ENCODE results near the gene TBXA2R.
"Not testable (repeated sequence)": the region's sequence is repeated elsewhere in the genome, so short reads cannot be mapped to it uniquely, and the experiment has no call there.

The TBXA2R gene

DNA sequence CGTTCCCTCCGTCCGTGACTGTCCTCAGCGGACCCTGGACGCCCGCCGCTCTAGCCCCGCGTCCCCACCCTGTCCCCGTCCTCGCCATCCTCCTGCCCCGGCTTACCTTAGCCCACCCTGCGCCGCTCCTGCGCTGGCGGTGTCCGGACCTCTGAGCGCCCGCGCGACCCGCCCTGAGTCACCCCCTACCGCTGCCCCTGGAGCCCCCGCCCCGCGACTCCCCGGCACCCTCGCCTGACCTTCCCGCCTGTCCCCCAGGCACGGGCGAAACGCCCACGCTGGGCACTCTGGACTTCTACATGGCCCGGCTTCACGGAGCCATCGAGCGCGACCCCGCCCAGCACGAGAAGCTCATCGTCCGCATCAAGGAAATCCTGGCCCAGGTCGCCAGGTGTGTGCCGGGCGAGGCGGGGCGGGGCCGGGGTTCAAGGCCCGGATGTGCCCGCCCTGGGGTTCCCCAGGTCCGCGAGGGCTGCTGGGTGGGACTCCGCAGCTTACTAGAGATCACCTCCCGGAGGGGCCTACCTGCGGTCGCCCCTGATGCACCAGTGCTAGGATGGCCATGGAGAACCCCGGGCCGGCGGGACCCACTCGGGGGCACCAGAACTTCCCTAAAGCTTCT, 28.8 kb downstream of the TBXA2R start:
- DNase-seq (ENCODE audit: low read depth) = no peak

GRCh38 chr19:3576696-3577443, 29.8 kb downstream of the TBXA2R start:
- DNase-seq (ENCODE audit: low read depth) = no peak

GRCh38 chr19:3575949-3576673, 30.6 kb downstream of the TBXA2R start:
- no peak for DNase-seq (ENCODE audit: low read depth)

- no peak for DNase-seq (ENCODE audit: low read depth)
These were observed 31.4 kb downstream of the TBXA2R start for GRCh38 chr19:3575260-3575741.

GRCh38 chr19:3573858-3574637, 32.6 kb downstream of the TBXA2R start:
- peak; percentile 72 for DNase-seq (ENCODE audit: low read depth)

DNA sequence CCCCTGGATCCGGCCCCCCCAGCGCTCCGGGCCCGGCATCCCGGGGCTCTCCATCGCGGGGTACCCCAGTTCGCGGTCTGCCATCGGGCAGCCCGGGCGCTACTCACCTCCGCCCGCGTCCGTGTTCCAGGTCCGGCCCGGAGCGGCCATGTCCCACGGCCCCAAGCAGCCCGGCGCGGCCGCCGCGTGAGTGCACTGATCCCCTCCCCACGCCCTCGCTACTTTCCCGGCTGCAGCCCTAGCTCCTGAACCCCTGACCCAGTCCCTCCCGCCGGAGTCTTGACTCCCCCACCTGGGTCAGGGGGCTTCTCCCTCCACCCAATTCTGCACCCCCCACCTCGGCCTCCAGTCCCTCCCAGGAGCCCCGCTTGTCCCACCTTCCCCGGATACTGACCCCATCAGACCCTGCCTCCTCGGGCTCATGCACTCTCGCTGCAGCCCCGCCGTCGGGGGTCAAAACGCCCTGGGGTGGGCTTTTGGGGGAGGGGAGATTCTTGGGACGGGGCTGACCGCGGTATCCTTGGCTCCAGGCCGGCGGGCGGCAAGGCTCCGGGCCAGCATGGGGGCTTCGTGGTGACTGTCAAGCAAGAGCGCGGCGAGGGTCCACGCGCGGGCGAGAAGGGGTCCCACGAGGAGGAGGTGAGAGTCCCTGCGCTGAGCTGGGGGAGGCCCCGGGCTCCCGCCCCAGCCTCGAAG, 33.4 kb downstream of the TBXA2R start:
- no peak for DNase-seq (ENCODE audit: low read depth)

DNA sequence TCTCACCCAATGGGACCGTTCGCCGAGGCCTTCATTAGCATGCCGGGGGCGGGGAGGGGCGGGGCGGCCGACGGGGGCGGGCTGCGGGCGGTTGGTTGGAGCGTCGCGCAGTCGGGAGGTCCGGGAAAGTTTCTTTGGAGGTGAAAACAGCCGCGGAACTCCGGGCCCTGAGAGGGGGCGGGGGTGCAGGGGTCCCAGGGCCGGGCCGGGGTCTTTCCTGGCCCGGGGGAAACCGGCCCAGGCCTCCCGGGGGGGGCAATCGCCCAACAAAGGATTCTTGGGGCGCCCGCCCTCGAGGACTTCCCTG, 33.9 kb downstream of the TBXA2R start, which contains the start of gene HMG20B:
Gene HMG20B (plus strand): TSS at position 90 of the 307 bp plus-strand sequence. CDS start 366 bp downstream, outside the sequence.
- DNase-seq (ENCODE audit: low read depth) = no peak

DNA sequence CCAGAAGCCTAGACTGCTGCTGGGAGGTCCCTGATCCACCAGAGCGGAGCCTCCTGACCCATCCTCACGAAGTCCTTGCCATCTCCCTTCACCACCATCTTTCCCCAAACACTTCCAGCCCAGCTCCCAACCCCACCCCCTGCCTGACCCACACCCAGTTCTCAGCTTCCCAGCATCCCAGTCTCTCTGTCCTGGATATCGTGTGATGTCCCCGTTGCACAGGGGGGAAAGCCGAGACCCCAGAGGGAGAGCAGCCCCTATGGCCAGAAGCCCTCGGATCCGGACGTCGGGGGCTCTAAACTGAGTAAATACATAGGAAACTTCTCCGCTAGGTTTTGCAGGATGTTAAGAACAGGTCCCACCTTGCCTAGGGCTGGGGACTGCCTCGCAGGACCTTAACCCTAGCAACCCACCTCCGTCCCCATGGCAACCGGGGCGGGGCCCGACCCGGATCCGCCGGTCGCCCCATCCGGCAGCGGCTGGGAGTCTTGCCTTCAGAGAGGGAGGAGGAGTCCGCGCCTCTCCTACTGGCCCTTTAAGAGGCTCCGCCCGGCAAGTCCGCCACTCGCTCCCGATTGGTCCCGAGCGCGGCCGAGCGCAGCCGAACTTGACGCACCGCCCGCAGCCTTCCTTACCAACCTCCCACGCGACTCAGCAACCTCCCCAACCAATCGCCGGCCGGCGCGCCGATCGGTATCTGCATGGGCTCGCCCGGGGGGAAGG, 34.4 kb downstream of the TBXA2R start:
- DNase-seq (ENCODE audit: low read depth) = peak; percentile 99

GRCh38 chr19:3570606-3571011, 36.1 kb downstream of the TBXA2R start:
- DNase-seq (ENCODE audit: low read depth) = no peak

DNA sequence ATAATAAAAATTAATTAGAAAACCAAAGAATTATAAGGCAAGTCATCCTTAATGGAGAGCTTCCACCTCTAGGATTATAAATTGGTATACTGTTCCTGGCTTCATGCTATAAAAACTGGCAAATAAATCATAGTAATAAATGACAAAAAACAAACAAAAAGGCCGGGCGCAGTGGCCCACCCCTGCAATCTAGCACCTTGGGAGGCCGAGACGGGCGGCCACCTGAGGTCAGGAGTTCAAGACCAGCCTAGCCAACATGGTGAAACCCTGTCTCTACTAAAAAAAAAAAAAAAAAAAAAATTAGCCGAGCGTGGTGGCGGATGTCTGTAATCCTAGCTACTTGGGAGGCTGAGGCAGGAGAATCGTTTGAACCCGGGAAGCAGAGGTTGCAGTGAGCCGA, 36.6 kb downstream of the TBXA2R start:
- DNase-seq (ENCODE audit: low read depth) = not testable (repeated sequence)

- DNase-seq (ENCODE audit: low read depth) = no peak
These were observed 41.5 kb downstream of the TBXA2R start for GRCh38 chr19:3565139-3565538.

DNA sequence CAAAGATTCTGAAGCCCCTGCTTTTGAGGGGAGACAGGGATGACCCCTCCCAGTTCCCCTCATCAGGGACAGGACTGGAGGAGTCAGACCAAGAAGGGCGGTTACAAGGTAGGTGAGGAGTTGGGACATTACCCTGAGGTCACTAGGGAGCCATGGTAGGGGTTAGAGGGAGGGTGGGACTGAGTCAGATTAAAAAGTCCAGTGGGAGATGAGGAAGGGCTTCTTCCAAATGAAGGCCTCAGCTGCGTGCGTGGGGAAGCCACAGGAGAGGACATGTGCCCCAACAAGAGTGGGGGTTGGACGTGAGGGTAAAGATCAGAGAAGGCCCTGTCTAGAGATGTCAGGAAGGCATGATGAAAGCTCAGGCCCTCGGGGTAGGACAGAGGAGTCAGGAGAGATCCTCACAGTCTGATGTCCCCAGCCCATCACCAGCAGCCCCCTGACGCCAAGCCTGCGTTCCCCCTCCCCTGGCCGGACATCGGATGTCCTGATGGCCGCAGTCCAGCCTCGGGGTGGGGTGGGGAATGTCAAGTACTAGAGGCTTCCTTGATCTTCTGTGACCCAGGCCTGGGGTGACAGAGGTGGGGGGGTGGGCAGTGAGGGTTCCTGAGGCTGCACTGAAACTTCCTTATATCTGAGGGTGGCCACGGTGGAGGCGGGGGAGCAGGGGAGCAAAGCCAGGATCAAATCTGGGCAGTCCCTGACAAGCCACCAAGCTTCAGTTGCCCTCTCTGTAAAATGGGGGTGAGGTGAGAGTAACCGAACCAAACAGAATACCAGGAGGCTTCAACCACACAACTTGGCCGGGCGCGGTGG, 42.8 kb downstream of the TBXA2R start:
- no peak for DNase-seq (ENCODE audit: low read depth)

- peak; percentile 90 for DNase-seq (ENCODE audit: low read depth)
These were observed 49.0 kb downstream of the TBXA2R start, which contains the start of gene MFSD12 for GRCh38 chr19:3557461-3558248. TSS of gene MFSD12 (minus strand) at chr19:3557586. CDS start at chr19:3557403, 183 bp downstream.

GRCh38 chr19:3556978-3557460, 49.7 kb downstream of the TBXA2R start:
- DNase-seq (ENCODE audit: low read depth) = peak; percentile 69

DNA sequence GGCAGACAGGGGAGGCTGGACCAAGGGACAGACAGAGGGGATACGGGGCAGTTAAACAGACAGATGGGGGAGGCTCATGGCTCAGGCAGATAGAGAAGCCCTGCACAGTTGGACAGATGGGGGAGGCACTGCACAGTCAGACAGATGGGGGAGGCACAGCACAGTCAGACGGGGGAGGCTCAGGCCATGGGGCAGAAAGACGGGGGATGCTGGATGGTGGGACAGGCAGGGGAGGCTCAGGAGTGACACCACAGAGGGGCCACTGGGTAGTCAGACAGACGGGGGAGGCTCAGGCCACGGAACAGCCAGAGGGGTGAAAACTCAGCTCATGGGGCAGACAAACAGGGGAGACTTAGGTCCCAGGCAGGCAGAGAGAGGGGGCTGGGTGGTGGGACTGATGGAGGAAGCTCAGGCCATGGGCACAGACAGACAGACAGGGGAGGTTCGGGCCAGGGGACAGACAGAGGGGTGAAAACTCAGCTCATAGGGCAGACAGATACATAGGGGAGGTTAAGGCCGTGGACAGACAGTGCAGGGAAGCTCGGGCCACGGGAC, 50.2 kb downstream of the TBXA2R start:
- no peak for DNase-seq (ENCODE audit: low read depth)

GRCh38 chr19:3555653-3556422, 50.8 kb downstream of the TBXA2R start:
- no peak for DNase-seq (ENCODE audit: low read depth)

DNA sequence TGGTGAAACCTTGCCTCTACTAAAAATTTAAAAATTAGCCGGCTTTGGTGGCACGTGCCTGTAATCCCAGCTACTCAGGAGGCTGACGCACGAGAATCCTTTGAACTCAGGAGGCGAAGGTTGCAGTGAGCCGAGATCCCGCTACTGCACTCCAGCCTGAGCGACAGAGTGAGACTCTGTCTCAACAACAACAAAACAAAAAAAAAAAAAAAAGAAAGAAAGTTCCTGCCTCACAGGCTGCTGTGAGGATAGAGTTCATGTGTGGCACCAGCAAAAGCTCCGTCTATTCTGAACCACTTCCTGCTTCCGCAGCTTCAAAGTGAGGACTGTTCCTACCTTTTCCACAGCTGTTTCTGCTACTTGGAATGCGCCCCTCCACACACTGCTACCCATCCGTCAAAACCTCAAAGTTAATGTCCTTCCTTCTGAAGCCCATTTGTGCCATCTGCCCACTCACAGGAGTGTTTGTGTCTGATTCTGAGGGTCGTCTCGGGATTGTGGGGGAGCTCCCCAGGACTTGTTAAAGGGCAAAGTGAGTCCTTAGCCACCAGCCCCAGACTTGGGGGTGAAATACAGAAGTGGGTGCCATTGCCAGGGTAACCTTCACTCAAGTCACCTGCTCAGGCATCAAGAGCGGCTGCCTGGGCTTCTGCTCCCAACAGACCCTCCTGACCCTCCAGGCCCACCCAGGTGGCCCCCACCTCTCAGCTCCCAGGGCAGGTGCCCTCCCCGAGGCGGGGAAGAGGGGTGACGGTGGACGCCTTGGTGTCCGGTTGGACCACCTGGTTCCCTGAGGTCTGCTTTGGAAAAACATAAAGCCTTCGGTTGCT, 52.2 kb downstream of the TBXA2R start:
- DNase-seq (ENCODE audit: low read depth) = peak; percentile 63

All from T follicular helper cell (primary cell).